HepG2 (cell line): ENCODE measurements around the gene GLUD1. TPM values are rescaled to one million over a fixed set of nuclear protein-coding genes. Genes with fewer than 3 reads are reported as not detected.

ENCODE experiments used
- DNMT3B ChIP-seq: conservative IDR thresholded peaks from 2 replicates; pipeline ENCODE4 v1.6.1; 2016; ENCODE audit warnings: missing biosample characterization, control low read depth
- ETS1 ChIP-seq: sonication (generic); formaldehyde crosslinking; IDR thresholded peaks from 2 replicates; pipeline ENCODE4 v1.4.0; 2020; ENCODE audit warnings: missing genetic modification reagents
- FOSL1 ChIP-seq: sonication (generic); formaldehyde crosslinking; IDR thresholded peaks from 2 replicates; pipeline ENCODE4 v1.9.0; 2021; ENCODE audit warnings: missing genetic modification reagents, borderline replicate concordance
- IRF1 ChIP-seq: sonication (generic); formaldehyde crosslinking; IDR thresholded peaks from 2 replicates; pipeline ENCODE4 v1.4.0; 2020; ENCODE audit warnings: low read depth, mild to moderate bottlenecking, missing genetic modification reagents
- JUND ChIP-seq: sonication (generic); formaldehyde crosslinking; IDR thresholded peaks from 2 replicates; pipeline ENCODE4 v1.8.0; 2022; ENCODE audit warnings: mild to moderate bottlenecking, missing genetic modification reagents
- PITX1 ChIP-seq: sonication (generic); formaldehyde crosslinking; IDR thresholded peaks from 2 replicates; pipeline ENCODE4 v1.5.1; 2020; ENCODE audit warnings: mild to moderate bottlenecking, missing genetic modification reagents
- SRSF1 ChIP-seq: fragments of 200-400 bp; formaldehyde crosslinking; optimal IDR thresholded peaks from 2 replicates; pipeline ENCODE3; 2017; ENCODE audit warnings: mild to moderate bottlenecking, low read depth, low read length, moderate library complexity
- SRSF9 ChIP-seq: fragments of 200-400 bp; formaldehyde crosslinking; IDR thresholded peaks from 2 replicates; pipeline ENCODE4 v1.6.1; 2018; ENCODE audit warnings: borderline replicate concordance, mild to moderate bottlenecking, low read depth, low read length; ENCODE audit not compliant: insufficient read depth, poor library complexity, severe bottlenecking
- THRA ChIP-seq: sonication (generic); formaldehyde crosslinking; IDR thresholded peaks from 2 replicates; pipeline ENCODE4 v1.4.0; 2020; ENCODE audit warnings: missing genetic modification reagents, borderline replicate concordance
- YEATS2 ChIP-seq: sonication (generic); formaldehyde crosslinking; IDR thresholded peaks from 2 replicates; pipeline ENCODE4 v1.4.0; 2020; ENCODE audit warnings: missing genetic modification reagents, borderline replicate concordance
- YEATS4 ChIP-seq: sonication (generic); formaldehyde crosslinking; IDR thresholded peaks from 2 replicates; pipeline ENCODE4 v1.4.0; 2020; ENCODE audit warnings: missing genetic modification reagents, borderline replicate concordance
- ZKSCAN1 ChIP-seq: fragments of 150-350 bp; IDR thresholded peaks from 2 replicates; pipeline ENCODE4 v1.6.1; 2014; ENCODE audit warnings: low read length
- ZNF160 ChIP-seq: sonication (generic); formaldehyde crosslinking; IDR thresholded peaks from 2 replicates; pipeline ENCODE4 v1.8.0; 2022; ENCODE audit warnings: mild to moderate bottlenecking, inconsistent platforms, missing genetic modification reagents
- ZNF451 ChIP-seq: sonication (generic); formaldehyde crosslinking; IDR thresholded peaks from 2 replicates; pipeline ENCODE4 v1.5.0; 2020; ENCODE audit warnings: mild to moderate bottlenecking, missing genetic modification reagents
- ZNF766 ChIP-seq: sonication (generic); formaldehyde crosslinking; IDR thresholded peaks from 2 replicates; pipeline ENCODE4 v1.5.0; 2020; ENCODE audit warnings: missing genetic modification reagents, borderline replicate concordance
- polyA plus RNA-seq, 8 experiments: library from polyadenylated mRNA; depleted of rRNA in 3 of 8; stranded (reverse) in 7 of 8; unstranded in 1 of 8; fragments of >200 nt; fragmentation: Illumina TruSeq in 4 of 8; extraction: Trizol in 4 of 8; gene quantifications; 2 replicates each; pipeline versions ENCODE4 v1.2.1 to v1.2.3, GENCODE V29; 2011 to 2016; ENCODE audit warnings: low read depth in 4 of 8, missing spikeins in 1 of 8, mixed read lengths in 1 of 8; ENCODE audit not compliant: insufficient read depth in 1 of 8
- total RNA-seq, 5 experiments: library from RNA; depleted of rRNA; stranded (reverse); fragments of >200 nt; fragmentation: Illumina TruSeq; extraction: Trizol; gene quantifications; 2 replicates each; pipeline ENCODE4 v1.2.3, GENCODE V29; 2016; ENCODE audit warnings: low read depth in 1 of 5
- TF ChIP-seq, protein P1 (sequence below): sonication (generic); formaldehyde crosslinking; IDR thresholded peaks from 2 replicates; pipeline ENCODE4 v1.5.1; 2020; ENCODE audit warnings: mild to moderate bottlenecking, missing genetic modification reagents, borderline replicate concordance
- TF ChIP-seq, protein P2 (sequence below): sonication (generic); IDR thresholded peaks from 2 replicates; pipeline ENCODE4 v1.6.1; 2016; ENCODE audit warnings: low read depth, borderline replicate concordance

GLUD1 gene
- total and polyA plus RNA-seq, 2 of the 13 experiments (the other 11 are each of a cell fraction or from before 2014, with no cell fraction given) = 301 to 798 TPM

DNA sequence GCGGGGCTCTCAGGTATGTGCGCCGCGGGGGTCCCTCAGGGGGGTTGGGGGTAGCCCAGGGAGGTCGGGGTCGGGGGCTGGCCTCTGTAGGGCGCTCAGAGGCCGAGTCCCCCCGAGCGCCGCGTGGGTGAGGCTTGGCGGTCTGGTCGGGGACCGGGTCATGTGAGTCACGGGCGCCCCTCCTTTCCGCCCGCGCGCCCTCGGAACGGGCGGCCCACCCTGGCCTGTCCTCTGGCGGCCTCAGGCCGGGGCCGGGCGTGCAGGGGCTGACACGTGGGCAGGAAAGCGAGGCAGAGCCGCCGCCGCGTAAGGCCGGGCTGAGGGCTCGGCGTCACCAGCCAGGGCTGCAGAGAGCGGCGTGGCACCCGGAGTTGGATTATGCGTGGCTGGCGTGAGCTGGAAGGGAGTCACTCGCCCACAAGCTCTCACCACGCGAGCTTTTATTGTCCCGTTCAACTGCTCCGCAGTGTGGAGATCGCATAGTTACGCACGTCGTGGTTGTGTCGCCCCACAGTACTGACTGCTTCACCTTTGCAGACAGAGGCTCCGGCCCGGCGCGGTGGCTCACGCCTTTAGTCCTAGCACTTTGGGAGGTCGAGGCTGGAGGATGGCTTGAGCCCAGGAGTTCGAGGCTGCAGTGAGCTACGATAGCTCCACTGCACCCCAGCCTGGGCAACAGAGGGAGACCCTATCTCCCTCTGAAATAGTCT is 748 bp upstream of the GLUD1 start (continued):
- TF ChIP-seq ZNF766 (CRISPR knock-in tag) = 0 out of 2 replicates have a peak, but pooled peaks have one; percentile 52
- peak; percentile 70; the same call in 1 of the 2 replicates for TF ChIP-seq JUND
- TF ChIP-seq ZKSCAN1 = no peak
- peak; percentile 57; the same call in 1 of the 2 replicates for TF ChIP-seq YEATS2 (CRISPR knock-in tag)
- peak; percentile 50; the same call in 1 of the 2 replicates for TF ChIP-seq ZNF160 (CRISPR knock-in tag)
- TF ChIP-seq IRF1 (CRISPR knock-in tag) = 0 out of 2 replicates have a peak, but pooled peaks have one; percentile 40
- TF ChIP-seq DNMT3B = no peak
- TF ChIP-seq FOSL1 (CRISPR knock-in tag) = no peak
- TF ChIP-seq THRA (CRISPR knock-in tag) = peak; percentile 84
- TF ChIP-seq ZNF451 (CRISPR knock-in tag) = peak; percentile 75
- TF ChIP-seq, protein P1, sequence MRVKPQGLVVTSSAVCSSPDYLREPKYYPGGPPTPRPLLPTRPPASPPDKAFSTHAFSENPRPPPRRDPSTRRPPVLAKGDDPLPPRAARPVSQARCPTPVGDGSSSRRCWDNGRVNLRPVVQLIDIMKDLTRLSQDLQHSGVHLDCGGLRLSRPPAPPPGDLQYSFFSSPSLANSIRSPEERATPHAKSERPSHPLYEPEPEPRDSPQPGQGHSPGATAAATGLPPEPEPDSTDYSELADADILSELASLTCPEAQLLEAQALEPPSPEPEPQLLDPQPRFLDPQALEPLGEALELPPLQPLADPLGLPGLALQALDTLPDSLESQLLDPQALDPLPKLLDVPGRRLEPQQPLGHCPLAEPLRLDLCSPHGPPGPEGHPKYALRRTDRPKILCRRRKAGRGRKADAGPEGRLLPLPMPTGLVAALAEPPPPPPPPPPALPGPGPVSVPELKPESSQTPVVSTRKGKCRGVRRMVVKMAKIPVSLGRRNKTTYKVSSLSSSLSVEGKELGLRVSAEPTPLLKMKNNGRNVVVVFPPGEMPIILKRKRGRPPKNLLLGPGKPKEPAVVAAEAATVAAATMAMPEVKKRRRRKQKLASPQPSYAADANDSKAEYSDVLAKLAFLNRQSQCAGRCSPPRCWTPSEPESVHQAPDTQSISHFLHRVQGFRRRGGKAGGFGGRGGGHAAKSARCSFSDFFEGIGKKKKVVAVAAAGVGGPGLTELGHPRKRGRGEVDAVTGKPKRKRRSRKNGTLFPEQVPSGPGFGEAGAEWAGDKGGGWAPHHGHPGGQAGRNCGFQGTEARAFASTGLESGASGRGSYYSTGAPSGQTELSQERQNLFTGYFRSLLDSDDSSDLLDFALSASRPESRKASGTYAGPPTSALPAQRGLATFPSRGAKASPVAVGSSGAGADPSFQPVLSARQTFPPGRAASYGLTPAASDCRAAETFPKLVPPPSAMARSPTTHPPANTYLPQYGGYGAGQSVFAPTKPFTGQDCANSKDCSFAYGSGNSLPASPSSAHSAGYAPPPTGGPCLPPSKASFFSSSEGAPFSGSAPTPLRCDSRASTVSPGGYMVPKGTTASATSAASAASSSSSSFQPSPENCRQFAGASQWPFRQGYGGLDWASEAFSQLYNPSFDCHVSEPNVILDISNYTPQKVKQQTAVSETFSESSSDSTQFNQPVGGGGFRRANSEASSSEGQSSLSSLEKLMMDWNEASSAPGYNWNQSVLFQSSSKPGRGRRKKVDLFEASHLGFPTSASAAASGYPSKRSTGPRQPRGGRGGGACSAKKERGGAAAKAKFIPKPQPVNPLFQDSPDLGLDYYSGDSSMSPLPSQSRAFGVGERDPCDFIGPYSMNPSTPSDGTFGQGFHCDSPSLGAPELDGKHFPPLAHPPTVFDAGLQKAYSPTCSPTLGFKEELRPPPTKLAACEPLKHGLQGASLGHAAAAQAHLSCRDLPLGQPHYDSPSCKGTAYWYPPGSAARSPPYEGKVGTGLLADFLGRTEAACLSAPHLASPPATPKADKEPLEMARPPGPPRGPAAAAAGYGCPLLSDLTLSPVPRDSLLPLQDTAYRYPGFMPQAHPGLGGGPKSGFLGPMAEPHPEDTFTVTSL = no peak; the same call in 1 of the 2 replicates
- no peak for TF ChIP-seq SRSF1
- TF ChIP-seq SRSF9 = no peak
- TF ChIP-seq, protein P2, sequence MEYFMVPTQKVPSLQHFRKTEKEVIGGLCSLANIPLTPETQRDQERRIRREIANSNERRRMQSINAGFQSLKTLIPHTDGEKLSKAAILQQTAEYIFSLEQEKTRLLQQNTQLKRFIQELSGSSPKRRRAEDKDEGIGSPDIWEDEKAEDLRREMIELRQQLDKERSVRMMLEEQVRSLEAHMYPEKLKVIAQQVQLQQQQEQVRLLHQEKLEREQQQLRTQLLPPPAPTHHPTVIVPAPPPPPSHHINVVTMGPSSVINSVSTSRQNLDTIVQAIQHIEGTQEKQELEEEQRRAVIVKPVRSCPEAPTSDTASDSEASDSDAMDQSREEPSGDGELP = no peak
- TF ChIP-seq ETS1 (CRISPR knock-in tag) = no peak
- peak; percentile 70; the same call in 1 of the 2 replicates for TF ChIP-seq PITX1 (CRISPR knock-in tag)
- TF ChIP-seq YEATS4 (CRISPR knock-in tag) = peak; percentile 93
